OCI-LY1 (cell line): ENCODE data around the gene PAX5.

Experiments
- EZH2 ChIP-seq: fragments of 200-600 bp; sonication (generic), shearing (Covaris generic); IDR thresholded peaks from 2 replicates; pipeline ENCODE4 v1.8.0; 2017; ENCODE audit warnings: borderline replicate concordance, mixed run types, mild to moderate bottlenecking, antibody characterized with exemption, low read length, moderate library complexity, mixed read lengths
- TF ChIP-seq, protein P1 (sequence below): fragments of 200-600 bp; sonication (generic), shearing (Covaris generic); IDR thresholded peaks from 2 replicates; pipeline ENCODE4 v1.5.1; 2017; ENCODE audit warnings: mild to moderate bottlenecking, antibody characterized with exemption, low read length, moderate library complexity, mixed read lengths

DNA sequence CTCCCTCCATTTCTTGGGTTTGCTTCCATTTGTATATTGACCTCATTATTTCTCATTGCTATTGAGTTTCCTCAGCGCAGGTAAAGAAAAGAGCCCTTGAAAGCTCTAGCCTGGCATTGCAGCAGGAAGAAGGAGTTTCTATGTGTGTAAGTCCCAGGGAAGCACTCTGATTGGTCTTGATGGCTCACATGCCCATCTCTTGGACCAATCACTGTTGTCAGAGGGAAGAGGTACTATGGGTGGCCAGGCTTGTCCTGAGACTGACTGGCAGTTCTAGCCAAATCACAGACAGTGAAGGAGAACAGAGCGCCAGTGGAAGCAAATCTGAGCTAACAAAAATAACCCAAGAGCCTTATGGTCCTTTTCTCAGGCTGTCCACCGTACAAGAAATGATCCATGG lies 219.0 kb downstream of the PAX5 start:
- TF ChIP-seq, protein P1, sequence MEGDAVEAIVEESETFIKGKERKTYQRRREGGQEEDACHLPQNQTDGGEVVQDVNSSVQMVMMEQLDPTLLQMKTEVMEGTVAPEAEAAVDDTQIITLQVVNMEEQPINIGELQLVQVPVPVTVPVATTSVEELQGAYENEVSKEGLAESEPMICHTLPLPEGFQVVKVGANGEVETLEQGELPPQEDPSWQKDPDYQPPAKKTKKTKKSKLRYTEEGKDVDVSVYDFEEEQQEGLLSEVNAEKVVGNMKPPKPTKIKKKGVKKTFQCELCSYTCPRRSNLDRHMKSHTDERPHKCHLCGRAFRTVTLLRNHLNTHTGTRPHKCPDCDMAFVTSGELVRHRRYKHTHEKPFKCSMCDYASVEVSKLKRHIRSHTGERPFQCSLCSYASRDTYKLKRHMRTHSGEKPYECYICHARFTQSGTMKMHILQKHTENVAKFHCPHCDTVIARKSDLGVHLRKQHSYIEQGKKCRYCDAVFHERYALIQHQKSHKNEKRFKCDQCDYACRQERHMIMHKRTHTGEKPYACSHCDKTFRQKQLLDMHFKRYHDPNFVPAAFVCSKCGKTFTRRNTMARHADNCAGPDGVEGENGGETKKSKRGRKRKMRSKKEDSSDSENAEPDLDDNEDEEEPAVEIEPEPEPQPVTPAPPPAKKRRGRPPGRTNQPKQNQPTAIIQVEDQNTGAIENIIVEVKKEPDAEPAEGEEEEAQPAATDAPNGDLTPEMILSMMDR: no peak
- no peak for TF ChIP-seq EZH2
